Measurements from ENCODE around the gene CAGE1.
A peak's percentile ranks its signal among the peaks of the same experiment; 100 is the strongest.
"Not testable (repeated sequence)": the region's sequence is repeated elsewhere in the genome, so short reads cannot be mapped to it uniquely, and the experiment has no call there.

The CAGE1 gene

DNA sequence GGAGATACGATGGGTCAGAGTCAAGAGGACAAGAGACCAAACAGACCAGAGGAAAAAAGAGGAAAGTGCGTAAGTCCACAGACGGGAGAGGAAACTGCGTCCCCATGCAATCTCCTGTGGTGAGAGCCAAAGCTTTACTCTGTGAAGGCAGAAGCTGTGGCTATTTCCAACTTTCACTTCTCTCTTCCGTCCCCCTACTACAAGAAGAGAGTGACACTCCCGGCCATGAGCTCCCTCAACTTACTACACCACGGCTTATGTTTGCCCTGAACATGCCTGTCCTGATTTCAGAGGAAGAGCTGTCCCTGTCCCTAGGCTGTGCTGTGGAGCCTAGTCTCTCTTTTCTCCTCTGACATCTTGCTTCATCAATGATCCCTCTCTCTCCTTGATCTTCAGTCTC, 65.0 kb downstream of the CAGE1 start:
- H3K4me2 ChIP-seq, result no peak overlapping the region; the same call in 1 of the 2 replicates
- no peak overlapping the region for H3K4me3 ChIP-seq
- H3K27ac ChIP-seq, result no peak overlapping the region
- no peaks in the 10 kb centered on the region for H4K20me1 ChIP-seq
- no peaks in the 10 kb centered on the region for H3K9me3 ChIP-seq
- no peak for TF ChIP-seq Cebpa-rat (IDR thresholded peaks at IDR 0.05)
- H3K4me1 ChIP-seq, result no peaks in the 10 kb centered on the region; the same call in 1 of the 2 replicates
- H3K9ac ChIP-seq, result no peak overlapping the region
- no peaks in the 10 kb centered on the region for H3K27me3 ChIP-seq
- no peaks in the 10 kb centered on the region for H3K36me3 ChIP-seq

DNA sequence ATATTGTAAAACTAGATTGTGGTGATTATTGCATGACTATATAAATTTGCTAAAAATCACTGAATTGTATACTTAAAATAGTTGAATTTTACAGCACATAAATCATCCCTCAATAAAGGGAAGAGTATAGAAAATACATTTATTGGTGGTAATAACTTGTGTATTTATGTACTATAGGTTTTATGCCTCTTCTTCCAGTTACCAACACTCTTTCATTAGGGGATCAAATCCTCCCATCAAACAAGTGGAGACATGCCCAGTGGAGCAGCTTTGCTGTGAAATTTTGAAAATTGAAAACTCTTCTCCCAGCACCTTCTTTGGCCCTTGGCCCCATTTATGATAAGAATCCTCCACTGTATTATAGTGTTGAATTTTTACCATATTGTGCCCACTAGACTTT, 66.5 kb downstream of the CAGE1 start:
- Histone ChIP-seq H3K9me3 (no peaks in the 10 kb centered on the region), H3K27me3 (no peaks in the 10 kb centered on the region), H3K27ac (no peak overlapping the region), H3K4me3 (no peak overlapping the region), H3K36me3 (no peaks in the 10 kb centered on the region), H3K4me1 (no peaks in the 10 kb centered on the region; the same call in 1 of the 2 replicates), H3K9ac (no peak overlapping the region), H4K20me1 (no peaks in the 10 kb centered on the region), H3K4me2 (no peak overlapping the region)
- no peak for TF ChIP-seq Cebpa-rat (IDR thresholded peaks at IDR 0.05)

DNA sequence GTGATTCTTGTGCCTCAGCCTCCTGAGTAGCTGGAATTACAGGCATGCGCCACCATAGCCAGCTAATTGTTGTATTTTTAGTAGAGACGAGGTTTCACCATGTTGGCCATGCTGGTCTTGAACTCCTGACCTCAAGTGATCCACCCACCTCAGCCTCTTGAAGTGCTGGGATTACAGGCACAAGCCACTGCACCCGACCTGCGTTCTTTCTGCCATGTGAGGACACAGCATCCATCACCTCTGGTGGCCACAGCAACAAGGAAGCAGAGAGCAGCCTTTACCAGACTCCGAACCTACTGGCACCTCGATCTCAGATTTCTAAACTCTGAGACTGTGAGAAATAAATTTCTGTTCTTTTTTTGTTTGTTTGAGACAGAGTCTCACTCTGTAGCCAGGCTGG, 67.7 kb downstream of the CAGE1 start:
- not testable (repeated sequence) for H3K36me3 ChIP-seq

DNA sequence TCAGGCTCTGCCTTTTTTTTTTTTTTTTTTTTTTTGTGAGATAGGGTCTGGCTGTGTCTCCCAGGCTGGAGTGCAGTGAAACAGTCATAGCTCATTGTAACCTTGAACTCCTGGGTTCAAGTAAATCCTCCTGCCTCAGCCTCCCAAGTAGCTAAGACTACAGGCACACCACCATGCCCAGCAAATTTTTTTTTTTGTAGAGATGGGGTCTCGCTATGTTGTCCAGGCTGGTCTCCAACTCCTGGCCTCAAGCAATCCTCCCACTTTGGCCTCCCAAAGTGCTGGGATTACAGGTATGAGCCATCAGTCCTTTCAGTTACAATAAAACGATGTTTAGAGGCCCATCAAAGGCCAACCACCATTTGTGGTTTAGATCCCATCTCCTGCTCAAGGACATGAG, 70.1 kb downstream of the CAGE1 start:
- not testable (repeated sequence) for H3K4me2 ChIP-seq, H3K27ac ChIP-seq, H3K36me3 ChIP-seq, H3K4me3 ChIP-seq, H4K20me1 ChIP-seq, H3K27me3 ChIP-seq, H3K9ac ChIP-seq, H3K9me3 ChIP-seq
- peaks cover 16% of the 10 kb centered on the region for H3K4me1 ChIP-seq

More for the DNA sequence above, 67.7 kb downstream of the CAGE1 start:
- not testable (repeated sequence) for H4K20me1 ChIP-seq, H3K4me3 ChIP-seq, H3K4me2 ChIP-seq, H3K4me1 ChIP-seq, H3K9ac ChIP-seq, H3K27ac ChIP-seq, H3K27me3 ChIP-seq, H3K9me3 ChIP-seq

DNA sequence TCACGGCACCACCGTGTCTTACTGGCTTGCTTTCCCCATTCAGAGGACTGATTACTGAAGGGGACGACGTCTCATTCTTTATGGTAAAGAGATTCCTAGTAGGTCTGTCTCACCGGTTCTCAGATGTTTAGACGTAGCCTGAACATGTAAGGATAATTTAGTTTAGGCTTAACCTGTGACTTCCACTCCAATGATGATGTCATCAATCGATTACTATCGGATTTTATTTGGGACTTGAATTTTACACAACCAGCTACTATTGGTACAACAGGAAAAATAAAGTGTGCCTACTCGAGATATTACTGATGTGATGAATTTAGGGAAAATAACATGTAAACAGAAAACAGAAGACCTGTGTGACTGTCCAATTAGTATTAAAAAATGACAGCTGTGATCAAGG, 72.0 kb downstream of the CAGE1 start:
- H3K4me1 ChIP-seq, result peaks cover 27% of the 10 kb centered on the region
- no peaks in the 10 kb centered on the region for H3K27me3 ChIP-seq
- peaks cover 2% of the 10 kb centered on the region for H4K20me1 ChIP-seq
- H3K9me3 ChIP-seq, result peaks cover 4% of the 10 kb centered on the region; the same call in 1 of the 2 replicates
- no peak for TF ChIP-seq Cebpa-rat (IDR thresholded peaks at IDR 0.05)
- H3K4me2 ChIP-seq, result no peak overlapping the region
- H3K27ac ChIP-seq, result no peak overlapping the region
- no peak overlapping the region for H3K9ac ChIP-seq
- no peaks in the 10 kb centered on the region for H3K36me3 ChIP-seq
- no peak overlapping the region for H3K4me3 ChIP-seq

DNA sequence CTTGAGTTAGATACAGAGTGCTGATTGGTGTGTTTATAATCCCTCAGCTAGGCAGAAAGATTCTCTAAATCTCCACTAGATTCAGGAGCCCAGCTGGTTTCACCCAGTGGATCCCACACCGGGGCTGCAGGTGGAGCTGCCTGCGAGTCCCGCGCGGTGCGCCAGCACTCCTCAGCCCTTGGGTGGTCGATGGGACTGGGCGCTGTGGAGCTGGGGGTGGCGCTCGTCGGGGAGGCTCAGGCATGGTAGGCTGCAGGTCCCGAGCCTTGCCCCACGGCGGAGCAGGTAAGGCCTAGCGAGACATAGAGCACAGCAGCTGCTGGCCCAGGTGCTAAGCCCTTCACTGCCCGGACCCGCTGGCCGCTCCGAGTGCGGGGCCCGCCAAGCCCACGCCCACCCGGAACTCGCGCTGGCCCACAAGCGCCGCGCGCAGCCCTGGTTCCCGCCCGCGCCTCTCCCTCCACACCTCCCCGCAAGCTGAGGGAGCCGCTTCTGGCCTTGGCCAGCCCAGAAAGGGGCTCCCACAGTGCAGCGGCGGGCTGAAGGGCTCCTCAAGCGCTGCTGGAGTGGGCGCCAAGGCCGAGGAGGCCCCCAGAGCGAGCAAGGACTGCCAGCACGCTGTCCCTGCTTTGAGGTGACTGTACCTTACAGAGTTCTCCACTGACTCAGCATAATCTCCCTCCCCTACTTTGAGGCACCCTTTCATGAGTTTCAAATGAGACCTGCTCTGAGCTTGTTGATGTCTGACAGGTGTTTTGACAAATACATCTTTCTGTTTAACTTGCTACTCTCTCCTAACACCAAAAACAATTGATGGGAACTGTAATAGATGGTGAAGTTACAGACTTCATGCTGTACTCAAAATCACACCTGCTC, 72.6 kb downstream of the CAGE1 start:
- Histone ChIP-seq H3K27me3 (no peaks in the 10 kb centered on the region), H3K9me3 (peaks cover 4% of the 10 kb centered on the region; the same call in 1 of the 2 replicates), H3K27ac (no peak overlapping the region), H3K4me1 (peaks cover 28% of the 10 kb centered on the region), H4K20me1 (peaks cover 9% of the 10 kb centered on the region), H3K9ac (no peak overlapping the region), H3K36me3 (no peaks in the 10 kb centered on the region), H3K4me2 (no peak overlapping the region), H3K4me3 (no peak overlapping the region)
- TF ChIP-seq Cebpa-rat (IDR thresholded peaks at IDR 0.05), result no peak

DNA sequence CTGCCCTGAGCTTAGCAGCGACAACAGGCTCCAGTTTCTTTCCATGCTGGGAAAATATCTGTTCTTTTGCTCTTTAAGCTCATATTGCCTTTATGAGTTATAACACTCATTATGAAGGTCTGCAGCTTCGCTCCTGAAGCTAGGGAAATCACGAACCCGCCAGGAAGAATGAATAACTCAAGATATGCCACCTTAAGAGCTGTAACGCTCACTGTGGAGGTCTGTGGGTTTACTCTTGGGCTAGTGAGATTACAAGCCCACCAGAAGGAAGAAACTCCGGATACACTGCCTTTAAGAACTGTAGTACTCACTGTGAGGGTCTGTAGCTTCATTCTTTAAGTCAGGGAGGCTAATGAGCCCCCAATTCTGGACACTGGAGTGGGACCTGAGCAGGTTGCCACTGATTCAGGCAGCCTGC, 73.6 kb downstream of the CAGE1 start:
- Histone ChIP-seq H3K9ac (no peak overlapping the region), H3K4me3 (no peak overlapping the region), H3K27ac (0 out of 2 replicates have a peak overlapping the region, but pooled peaks have one; percentile 4), H3K4me1 (peaks cover 37% of the 10 kb centered on the region), H3K36me3 (no peaks in the 10 kb centered on the region), H4K20me1 (peaks cover 18% of the 10 kb centered on the region), H3K4me2 (no peak overlapping the region), H3K9me3 (peaks cover 4% of the 10 kb centered on the region; the same call in 1 of the 2 replicates), H3K27me3 (no peaks in the 10 kb centered on the region)
- no peak for TF ChIP-seq Cebpa-rat (IDR thresholded peaks at IDR 0.05)

DNA sequence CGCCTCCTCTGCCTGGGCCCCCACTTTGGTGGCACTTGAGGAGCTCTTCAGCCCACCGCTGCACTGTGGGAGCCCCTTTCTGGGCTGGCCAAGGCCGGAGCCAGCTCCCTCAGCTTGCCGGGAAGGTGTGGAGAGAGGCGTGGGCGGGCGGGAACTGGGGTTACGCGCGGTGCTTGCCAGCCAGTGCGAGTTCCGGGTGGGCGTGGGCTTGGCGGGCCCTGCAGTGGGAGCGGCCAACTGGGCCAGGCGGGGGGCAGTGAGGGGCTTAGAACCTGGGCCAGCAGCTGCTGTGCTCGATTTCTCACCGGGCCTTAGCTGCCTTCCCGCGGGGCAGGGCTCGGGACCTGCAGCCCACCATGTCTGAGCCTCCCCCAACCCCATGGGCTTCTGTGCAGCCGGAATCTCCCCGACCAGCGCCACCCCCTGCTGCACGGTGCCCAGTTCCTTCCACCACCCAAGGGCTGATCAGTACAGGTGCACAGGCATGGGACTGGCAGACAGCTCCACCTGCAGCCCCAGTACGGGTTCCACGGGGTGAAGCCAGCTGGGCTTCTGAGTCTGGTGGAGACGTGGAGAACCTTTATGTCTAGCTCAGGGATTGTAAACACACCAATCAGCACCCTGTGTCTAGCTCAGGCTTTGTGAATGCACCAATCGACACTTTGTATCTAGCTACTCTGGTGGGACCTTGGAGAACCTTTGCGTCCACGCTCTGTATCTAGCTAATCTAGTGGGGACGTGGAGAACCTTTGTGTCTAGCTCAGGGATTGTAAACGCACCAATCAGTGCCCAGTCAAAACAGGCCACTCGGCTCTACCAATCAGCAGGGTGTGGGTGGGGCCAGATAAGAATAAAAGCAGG, 74.2 kb downstream of the CAGE1 start:
- H3K9me3 ChIP-seq, H3K27me3 ChIP-seq, H3K4me3 ChIP-seq, H3K36me3 ChIP-seq, H3K9ac ChIP-seq: not testable (repeated sequence)
- Histone ChIP-seq H4K20me1 (peaks cover 24% of the 10 kb centered on the region), H3K27ac (peak overlapping the region; percentile 93), H3K4me2 (peak overlapping the region; percentile 83), H3K4me1 (peaks cover 44% of the 10 kb centered on the region)

DNA sequence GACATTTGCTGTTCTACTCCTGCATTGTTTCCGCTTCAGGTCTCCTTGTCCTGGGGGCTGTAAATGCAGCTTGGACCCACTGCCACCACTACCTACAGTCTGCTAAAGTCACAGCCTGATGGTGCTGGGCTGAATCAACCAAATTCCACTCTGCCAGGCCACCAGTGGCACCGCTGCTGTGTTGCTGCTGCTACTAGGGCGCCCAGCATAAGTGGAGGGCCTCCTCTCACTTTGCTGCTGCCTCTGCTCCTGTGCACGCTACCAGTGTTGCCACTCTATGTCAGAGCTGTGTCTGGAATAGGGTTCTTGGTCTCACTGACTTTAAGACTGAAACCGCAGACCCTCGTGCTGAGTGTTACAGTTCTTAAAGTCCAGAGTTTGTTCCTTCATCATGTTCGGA, 75.1 kb downstream of the CAGE1 start:
- H3K27ac ChIP-seq, result peak overlapping the region; percentile 93
- peak overlapping the region; percentile 83 for H3K4me2 ChIP-seq
- no peak overlapping the region; the same call in 1 of the 2 replicates for H3K9ac ChIP-seq

More for the DNA sequence above, 75.1 kb downstream of the CAGE1 start:
- peaks cover 29% of the 10 kb centered on the region for H4K20me1 ChIP-seq
- H3K36me3 ChIP-seq, result peaks cover 13% of the 10 kb centered on the region
- TF ChIP-seq Cebpa-rat (IDR thresholded peaks at IDR 0.05), result no peak
- peaks cover 45% of the 10 kb centered on the region for H3K4me1 ChIP-seq
- H3K4me3 ChIP-seq, result no peak overlapping the region
- peaks cover 4% of the 10 kb centered on the region; the same call in 1 of the 2 replicates for H3K9me3 ChIP-seq
- H3K27me3 ChIP-seq, result no peaks in the 10 kb centered on the region
